Astrocyte (in vitro differentiated cells and primary cell): ENCODE data around the gene PTPRM.

ENCODE experiments used
- CTCF ChIP-seq: IDR thresholded peaks from 2 replicates; pipeline ENCODE4 v1.5.1; 2011; ENCODE audit warnings: low read depth, mild to moderate bottlenecking, inconsistent platforms, low read length, moderate library complexity; ENCODE audit not compliant: insufficient read depth
- EZH2 ChIP-seq: IDR thresholded peaks from 2 replicates; pipeline ENCODE4 v1.6.1; 2012; ENCODE audit warnings: mild to moderate bottlenecking, low read length, inconsistent platforms; ENCODE audit not compliant: insufficient read depth

GRCh38 chr18:8257851-8258434, 690.8 kb downstream of the PTPRM start:
- TF ChIP-seq CTCF (no peak), EZH2 (no peak)
